ENCODE data around the gene MGAT4C.

Gene MGAT4C

GRCh38 chr12:85971800-85972199, 284.4 kb downstream of the MGAT4C start:
- no peak for DNase-seq (ENCODE audit: low read depth)

DNA sequence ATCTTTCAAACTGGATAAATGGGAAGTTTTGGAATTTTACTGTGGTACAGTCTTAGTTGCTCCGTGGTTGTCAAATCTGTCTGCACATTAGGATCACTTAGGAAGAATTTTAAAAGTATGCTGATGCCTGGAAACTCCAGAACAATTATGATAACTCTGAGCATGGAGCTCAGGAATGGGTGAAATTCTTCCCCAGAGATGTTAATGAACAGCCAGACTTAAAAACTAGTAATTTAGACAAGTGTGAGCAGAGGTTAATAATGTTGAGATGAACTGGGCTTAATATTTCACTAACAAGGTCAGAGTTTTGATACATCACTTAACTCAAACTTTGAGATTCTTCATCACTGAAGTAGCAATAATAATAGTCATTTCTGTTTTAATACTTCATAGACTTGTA, 287.6 kb downstream of the MGAT4C start:
- no peak for DNase-seq (ENCODE audit: low read depth)

- no peak for DNase-seq (ENCODE audit: low read depth)
Measured at GRCh38 chr12:85963326-85963725, 292.9 kb downstream of the MGAT4C start.

DNA sequence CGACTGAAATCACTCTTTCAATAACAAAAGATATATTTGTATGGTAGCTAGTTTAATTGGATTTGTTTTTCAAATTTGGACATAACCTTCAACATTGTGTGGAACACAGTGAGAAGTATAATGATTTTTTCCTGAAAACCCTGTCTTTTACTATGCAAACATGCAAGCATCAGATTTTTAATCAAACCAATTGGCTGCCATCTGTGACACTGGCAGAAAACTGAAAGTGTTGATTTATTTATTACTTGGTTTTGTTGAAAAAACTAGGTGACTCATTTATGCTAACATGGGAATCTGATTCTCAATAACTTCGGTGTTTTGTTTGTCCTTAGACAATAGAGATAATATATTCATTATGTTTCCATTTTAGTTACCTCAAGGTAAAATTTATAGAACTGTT, 300.1 kb downstream of the MGAT4C start:
- no peak for DNase-seq (ENCODE audit: low read depth)

GRCh38 chr12:85955127-85955526, 301.1 kb downstream of the MGAT4C start:
- no peak for DNase-seq (ENCODE audit: low read depth)

- no peak for DNase-seq (ENCODE audit: low read depth)
Measured at GRCh38 chr12:85951823-85952222, 304.4 kb downstream of the MGAT4C start.

DNA sequence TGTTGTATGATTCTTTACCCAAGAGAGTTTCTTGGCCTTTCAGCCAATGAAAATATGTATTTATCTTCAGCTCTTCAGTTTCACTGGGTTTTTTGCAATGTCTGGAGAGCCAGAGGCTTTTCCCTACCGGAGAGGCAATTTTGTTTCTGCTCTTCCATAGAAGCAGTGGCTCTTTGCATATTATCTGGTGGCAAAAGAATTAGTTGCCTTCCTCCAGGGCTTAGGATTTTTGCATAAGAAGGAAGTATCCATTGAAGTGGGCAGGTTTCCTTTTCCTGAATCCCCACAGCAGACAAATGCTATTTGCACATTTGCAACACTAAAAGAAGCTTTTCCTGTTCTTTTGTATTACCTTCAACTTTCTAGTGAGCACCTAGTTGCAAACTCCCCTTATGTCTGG, 306.9 kb downstream of the MGAT4C start:
- no peak for DNase-seq (ENCODE audit: low read depth)

DNA sequence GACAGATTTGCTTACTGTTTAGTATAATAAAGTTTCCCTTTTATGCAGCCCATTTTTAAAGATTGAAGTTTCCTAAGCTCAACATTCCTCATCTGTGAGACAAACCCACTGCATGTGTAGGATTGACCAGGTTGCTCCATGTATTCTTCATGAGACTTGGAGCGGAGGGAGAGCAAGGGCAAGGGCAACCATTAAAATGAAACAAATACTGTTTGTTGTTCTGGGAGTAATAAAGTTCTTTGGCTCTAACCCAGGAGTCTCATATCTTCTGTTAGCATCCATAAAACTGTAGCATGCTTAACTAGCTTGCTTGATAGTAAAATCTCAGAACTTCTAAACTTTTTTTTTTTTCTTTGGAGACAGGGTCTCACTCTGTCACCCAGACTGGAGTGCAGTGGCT, 307.9 kb downstream of the MGAT4C start:
- DNase-seq (ENCODE audit: low read depth): no peak

- no peak for DNase-seq (ENCODE audit: low read depth)
Measured at GRCh38 chr12:85947286-85947685, 308.9 kb downstream of the MGAT4C start.

GRCh38 chr12:85946375-85946774, 309.8 kb downstream of the MGAT4C start:
- DNase-seq (ENCODE audit: low read depth): no peak

- DNase-seq (ENCODE audit: low read depth): no peak
Measured at GRCh38 chr12:85927166-85927565, 329.0 kb downstream of the MGAT4C start.

DNA sequence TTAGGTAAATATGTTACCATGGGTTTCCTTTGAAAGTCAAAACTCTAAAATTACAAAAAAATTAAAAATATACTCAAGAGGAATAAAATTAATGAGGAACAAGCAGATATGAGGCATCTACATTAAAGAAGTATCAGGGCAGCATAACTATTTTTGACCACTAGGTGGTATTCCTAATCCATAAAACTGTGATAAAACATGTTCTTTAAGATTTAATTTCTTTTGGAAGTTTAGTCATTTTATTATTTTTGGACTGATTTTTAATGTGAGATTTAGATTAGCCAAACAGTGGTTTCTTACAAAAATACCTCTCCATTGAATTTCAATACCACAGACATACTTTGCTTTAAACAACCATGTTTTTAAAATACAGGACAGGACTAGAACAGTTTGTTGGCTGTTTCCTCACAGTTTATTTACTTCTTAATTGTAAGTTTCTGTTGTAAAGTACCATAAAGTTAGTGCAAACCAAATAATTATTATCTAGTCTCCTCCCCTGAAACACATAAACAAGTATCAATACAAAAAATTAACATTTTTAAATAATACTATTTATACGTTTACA, 332.3 kb downstream of the MGAT4C start:
- DNase-seq (ENCODE audit: low read depth): no peak

DNA sequence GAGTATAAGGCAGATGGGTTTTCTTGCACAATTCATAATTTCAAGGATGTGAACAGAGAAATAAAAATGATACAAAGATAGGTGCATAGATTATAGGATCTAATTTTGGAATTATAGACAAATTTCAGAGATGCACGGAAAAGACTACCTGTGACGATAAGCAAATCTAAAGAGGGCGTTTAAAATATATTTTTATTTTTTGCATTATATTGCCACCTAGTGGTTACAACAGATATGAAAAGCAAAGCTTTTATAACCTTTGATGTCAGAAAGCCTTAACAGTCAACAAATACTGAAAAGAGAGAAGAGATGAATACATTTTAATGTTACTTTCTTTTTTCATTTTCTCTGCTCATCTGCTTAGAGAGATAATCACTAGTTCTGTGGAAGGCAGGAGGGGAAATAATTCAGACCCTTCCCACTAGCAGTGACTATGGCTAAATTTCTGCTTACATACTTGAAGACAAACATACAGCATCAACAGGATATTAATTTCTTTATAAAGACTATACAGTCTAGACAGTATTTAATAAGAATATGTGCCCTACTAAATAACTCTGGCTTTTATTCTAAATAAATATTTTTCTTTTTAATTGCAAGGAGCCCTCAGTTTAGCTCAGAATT, 335.8 kb downstream of the MGAT4C start:
- DNase-seq (ENCODE audit: low read depth): no peak
